NK-92 treated with Interleukin-12 subunit alpha and Interleukin-12 subunit beta, amount 100 ng/mL, for 24 hours (cell line): ENCODE results near the gene KIF26B.

ENCODE experiments used
- DNase-seq: peaks from one replicate; lab custom pipeline; 2025; lab: John Stamatoyannopoulos, UW

The KIF26B gene

DNA sequence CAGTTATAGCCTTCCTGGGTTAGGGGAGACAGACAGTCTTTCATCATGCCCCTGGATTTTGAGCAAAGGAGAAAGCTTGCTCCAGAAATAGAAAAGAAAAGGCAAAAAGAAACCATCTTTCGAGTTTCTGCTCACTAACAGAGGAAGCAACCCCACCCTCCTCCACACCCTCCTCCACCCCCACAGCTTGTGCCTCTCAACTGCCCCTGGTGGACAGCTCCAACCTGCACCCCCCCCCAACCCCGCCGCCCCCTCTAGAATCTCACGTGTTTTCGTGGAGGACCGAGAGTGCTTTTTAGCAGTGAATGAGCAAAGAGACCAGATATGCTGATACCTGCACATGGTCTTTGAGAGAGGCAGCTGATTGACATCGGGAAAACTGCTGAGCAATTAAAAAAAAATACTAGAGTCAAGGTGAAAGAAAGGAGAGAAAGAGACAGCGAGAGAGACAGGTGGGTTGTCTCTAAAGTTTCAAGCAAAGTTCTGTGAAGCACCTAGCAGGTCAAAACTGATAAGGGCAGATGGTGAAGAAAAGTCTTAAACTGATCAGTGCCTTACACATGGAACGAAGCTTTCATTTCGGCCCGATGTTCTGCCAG is 358.3 kb downstream of the KIF26B start:
- no peak for DNase-seq

- no peak for DNase-seq
These were observed 361.5 kb downstream of the KIF26B start for GRCh38 chr1:245516284-245516759.

GRCh38 chr1:245520611-245521010 is 365.8 kb downstream of the KIF26B start:
- no peak for DNase-seq

DNA sequence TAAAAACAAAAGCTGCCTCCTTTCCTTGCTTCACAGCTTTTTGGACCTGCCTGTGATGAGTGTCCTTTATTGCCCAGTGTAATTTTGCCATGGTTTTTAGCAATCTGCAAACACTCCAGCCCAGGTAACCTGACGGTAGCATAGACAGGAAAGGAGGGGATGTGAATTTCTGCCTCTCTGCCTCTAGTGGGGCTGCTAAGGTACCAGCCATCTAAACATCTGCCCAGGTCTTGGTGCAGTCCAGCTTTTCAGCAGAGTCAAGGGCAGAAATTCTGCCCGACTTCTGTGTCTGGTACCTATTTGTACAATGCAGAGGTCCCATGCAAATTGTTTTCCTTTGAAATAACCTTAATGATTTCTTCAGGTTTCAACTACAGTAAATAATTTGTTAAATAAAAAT is 371.4 kb downstream of the KIF26B start:
- DNase-seq, result no peak

GRCh38 chr1:245528258-245528635 is 373.5 kb downstream of the KIF26B start:
- no peak for DNase-seq

GRCh38 chr1:245530937-245531336 is 376.2 kb downstream of the KIF26B start:
- no peak for DNase-seq

GRCh38 chr1:245537992-245538391 is 383.2 kb downstream of the KIF26B start:
- DNase-seq, result no peak

DNA sequence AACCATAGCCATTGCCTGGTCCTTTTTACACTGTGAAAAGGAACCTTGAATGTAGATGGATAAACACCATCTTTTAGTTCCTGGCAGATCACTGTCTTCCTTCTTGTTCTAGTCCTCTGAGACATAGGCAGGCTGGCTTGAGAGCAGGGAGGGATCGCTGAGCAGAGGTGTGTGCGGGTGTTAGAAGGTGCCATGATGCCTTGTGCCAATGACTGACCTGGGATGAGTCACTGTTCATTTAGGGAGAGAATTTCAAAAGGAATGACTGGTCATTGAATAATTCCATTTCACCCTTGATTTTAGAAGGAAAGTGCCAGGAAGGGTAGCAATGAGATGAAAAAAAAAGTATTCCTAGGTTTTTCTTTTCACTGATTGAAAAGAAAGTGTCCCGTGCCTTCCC is 383.9 kb downstream of the KIF26B start:
- no peak for DNase-seq

GRCh38 chr1:245541369-245541768 is 386.6 kb downstream of the KIF26B start:
- no peak for DNase-seq

- DNase-seq, result no peak
These were observed 387.6 kb downstream of the KIF26B start for GRCh38 chr1:245542365-245542764.

- no peak for DNase-seq
These were observed 389.5 kb downstream of the KIF26B start for GRCh38 chr1:245544236-245544635.

GRCh38 chr1:245546875-245547274 is 392.1 kb downstream of the KIF26B start:
- no peak for DNase-seq

GRCh38 chr1:245549996-245550719 is 395.4 kb downstream of the KIF26B start:
- no peak for DNase-seq

- DNase-seq, result no peak
These were observed 395.9 kb downstream of the KIF26B start for GRCh38 chr1:245550720-245551043.

GRCh38 chr1:245551536-245551935 is 396.8 kb downstream of the KIF26B start:
- DNase-seq, result no peak

- no peak for DNase-seq
These were observed 397.5 kb downstream of the KIF26B start for GRCh38 chr1:245552331-245552730.

- no peak for DNase-seq
These were observed 401.3 kb downstream of the KIF26B start for GRCh38 chr1:245556057-245556456.

DNA sequence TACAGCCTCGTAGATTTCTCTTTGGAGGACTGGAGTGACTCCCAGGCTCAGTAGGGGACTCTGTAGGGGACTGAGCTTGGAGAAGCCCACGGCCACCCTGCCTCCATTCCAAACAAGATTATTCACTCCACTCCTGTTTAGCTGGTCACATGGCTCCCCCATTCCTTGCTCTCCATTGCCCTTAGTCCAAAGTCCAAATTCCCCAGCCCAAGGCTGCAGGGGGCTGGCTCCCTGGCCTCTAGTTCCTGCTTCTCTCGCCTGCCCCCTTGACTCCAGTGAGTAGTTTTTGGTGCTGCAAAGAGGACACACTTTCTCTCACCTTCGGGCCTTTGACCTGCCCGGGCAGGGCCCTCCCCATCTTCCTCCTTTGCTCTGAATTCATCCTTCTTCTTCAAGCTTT is 403.3 kb downstream of the KIF26B start:
- no peak for DNase-seq

DNA sequence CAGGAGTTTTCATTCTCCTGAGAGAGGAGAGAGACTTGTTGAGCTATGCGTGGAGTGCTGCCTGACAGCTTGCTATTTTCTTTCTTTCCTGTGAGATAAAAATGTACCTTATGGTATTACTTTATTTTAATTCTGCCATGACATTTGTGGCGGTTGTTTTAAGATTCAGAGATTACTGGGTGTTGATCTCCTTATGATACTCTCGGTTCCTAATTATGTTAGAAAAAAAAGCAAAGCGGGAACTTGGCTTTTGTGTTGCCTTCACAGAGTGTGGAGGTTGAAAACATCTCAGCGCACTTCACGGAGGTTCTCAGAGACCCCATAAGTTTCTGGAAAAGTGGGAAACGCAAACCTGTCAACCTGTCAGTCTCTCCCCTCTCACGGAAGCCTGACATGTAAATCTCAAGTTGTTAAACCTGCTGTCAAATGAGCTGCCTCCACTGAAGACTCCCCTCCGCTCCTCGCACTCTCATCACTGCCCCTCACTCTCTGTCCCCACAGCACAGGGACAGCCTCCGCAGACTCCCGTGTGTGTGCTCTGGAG is 405.6 kb downstream of the KIF26B start:
- no peak for DNase-seq

GRCh38 chr1:245561665-245562234 is 407.0 kb downstream of the KIF26B start:
- DNase-seq, result no peak

- no peak for DNase-seq
These were observed 411.3 kb downstream of the KIF26B start for GRCh38 chr1:245566134-245566533.

DNA sequence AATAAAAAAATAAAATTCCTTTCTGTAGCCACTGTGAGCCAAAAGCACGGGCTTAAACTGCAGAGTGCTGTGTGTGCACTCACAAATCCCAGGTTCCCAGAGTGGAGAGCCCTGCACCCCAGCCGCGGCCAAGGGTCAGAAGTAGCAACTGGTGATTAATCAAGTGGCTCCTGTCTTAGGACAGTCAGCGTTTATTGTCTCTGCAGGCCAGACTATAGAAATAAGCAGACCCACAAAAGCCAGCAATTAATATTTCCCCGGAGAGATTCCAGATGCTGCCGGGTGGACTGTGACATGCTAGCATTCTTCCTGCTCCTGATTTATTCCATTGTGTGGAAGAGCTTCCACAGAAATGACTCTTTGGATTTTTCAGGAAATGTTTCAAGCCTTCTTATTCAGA is 412.2 kb downstream of the KIF26B start:
- DNase-seq, result no peak

DNA sequence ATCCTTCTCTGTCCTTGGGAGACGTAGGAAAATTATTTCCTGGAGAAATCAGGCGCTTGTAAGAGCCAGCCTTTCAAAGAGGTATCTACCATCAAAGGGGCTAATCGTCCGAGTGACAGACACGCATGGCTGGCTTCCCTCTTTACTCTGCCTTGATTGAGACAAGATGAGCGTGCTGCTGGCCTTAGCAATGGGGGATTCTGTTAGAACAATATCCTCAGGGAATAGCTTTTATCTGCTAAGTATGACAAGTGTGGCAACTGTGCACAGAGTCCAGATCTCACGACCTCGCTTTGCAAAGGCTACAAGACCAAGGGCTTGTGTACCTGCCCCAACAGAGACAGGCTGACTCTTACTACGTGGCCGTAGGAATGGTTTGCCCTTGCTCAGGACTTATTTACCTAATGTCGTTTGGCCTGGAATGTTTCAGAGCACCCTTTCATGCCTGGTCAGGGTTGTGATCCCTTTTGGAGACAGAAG is 417.1 kb downstream of the KIF26B start:
- no peak for DNase-seq
